ENCODE results near the gene S1PR1. TPM values are rescaled to one million over a fixed set of nuclear protein-coding genes. Genes with fewer than 3 reads are reported as not detected.
"Not testable (repeated sequence)": the region's sequence is repeated elsewhere in the genome, so short reads cannot be mapped to it uniquely, and the experiment has no call there.

S1PR1 gene
- total RNA-seq, 4 donors from 2014 or later: 2.8 to 31.1 (median 10.3) TPM

DNA sequence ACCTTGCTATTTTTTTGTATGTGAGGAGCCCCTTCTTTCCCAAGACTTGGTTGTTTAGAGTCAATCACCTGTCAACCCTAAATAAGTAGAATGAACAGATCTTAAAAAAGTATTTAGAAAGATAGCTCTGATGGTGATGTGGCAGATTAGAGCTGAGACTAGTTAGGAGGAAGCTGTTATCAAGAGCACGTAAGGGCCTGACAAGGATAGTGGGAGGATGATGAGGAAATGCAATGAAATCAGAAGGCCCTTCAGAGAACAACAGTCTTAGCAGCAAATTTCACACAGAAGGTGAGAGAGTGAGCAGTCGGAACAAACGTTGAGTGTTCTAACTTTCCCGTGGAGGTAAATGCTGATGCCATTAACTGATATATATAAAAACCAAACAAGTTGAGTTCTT is 15.9 kb upstream of the S1PR1 start:
- WGBS, 2 donors: 89 to 92% methylated on average over 4 of the region's 4 CpGs
- intact Hi-C loops (cut with DNase I): no loop called here
- no peak for TF ChIP-seq POLR2A (IDR thresholded peaks at IDR 0.05)
- TF ChIP-seq, protein P1, sequence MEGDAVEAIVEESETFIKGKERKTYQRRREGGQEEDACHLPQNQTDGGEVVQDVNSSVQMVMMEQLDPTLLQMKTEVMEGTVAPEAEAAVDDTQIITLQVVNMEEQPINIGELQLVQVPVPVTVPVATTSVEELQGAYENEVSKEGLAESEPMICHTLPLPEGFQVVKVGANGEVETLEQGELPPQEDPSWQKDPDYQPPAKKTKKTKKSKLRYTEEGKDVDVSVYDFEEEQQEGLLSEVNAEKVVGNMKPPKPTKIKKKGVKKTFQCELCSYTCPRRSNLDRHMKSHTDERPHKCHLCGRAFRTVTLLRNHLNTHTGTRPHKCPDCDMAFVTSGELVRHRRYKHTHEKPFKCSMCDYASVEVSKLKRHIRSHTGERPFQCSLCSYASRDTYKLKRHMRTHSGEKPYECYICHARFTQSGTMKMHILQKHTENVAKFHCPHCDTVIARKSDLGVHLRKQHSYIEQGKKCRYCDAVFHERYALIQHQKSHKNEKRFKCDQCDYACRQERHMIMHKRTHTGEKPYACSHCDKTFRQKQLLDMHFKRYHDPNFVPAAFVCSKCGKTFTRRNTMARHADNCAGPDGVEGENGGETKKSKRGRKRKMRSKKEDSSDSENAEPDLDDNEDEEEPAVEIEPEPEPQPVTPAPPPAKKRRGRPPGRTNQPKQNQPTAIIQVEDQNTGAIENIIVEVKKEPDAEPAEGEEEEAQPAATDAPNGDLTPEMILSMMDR (IDR thresholded peaks at IDR 0.05): no peak

DNA sequence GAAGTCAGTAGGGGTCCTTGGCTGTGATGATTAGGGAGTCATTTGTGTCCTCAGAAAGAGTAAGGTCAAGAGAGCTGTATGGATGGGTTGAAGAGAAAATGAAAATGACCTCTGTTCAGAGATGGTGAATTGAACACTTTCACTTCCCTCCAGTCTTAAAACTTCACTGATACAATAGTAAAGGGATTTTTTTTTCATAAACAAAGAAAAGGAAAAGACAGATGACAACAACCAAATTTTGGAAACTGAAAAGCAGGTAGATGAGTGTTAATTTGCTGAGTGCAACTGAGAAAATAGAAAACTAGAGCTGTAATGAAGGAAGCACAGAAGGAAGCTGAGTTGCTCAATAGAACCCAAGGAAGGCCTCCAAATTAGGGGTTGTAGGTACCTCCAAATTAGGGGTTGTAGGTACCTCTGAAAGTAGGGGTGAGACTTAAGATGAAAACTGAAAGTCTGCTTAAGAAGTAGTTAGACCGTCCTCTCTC is 14.8 kb upstream of the S1PR1 start:
- no peaks in the 10 kb centered on the region for H3K27me3 ChIP-seq
- 55 to 80% methylated on average over 1 of the region's 1 CpG for WGBS, 2 donors
- TF ChIP-seq, protein P1 (IDR thresholded peaks at IDR 0.05): no peak
- no peak for TF ChIP-seq POLR2A (IDR thresholded peaks at IDR 0.05)
- H3K9me3 ChIP-seq: no peaks in the 10 kb centered on the region
- DNase-seq: no peak
- H3K4me1 ChIP-seq: no peaks in the 10 kb centered on the region
- H3K36me3 ChIP-seq: no peaks in the 10 kb centered on the region
- H3K27ac ChIP-seq: no peak overlapping the region
- no peak overlapping the region for H3K4me3 ChIP-seq
- intact Hi-C loops (cut with DNase I): no loop called here

More for the DNA sequence above, 15.9 kb upstream of the S1PR1 start:
- no peak for DNase-seq
- no peaks in the 10 kb centered on the region for H3K36me3 ChIP-seq
- H3K27ac ChIP-seq: no peak overlapping the region
- no peaks in the 10 kb centered on the region for H3K9me3 ChIP-seq
- no peak overlapping the region for H3K4me3 ChIP-seq
- no peaks in the 10 kb centered on the region for H3K27me3 ChIP-seq
- H3K4me1 ChIP-seq: no peaks in the 10 kb centered on the region

DNA sequence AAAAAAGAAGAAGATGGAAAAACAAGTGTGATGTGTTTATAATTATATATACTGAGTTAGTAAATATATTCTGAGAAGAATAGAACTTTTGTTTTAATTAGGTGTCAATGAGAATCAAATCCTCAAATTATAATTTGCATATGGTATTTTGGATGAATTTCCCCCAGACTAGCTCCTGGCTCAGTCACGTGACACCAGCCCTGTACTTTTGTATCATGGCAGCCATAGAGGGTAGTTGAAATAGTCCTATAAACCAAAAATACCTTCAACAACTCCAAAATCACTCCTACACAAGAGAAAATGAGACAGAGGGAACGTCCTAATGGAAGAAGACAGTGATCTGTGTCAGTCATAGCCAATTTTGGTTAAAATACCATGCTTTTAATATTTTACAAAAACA is 9.0 kb upstream of the S1PR1 start:
- no peak for DNase-seq
- TF ChIP-seq, protein P1 (IDR thresholded peaks at IDR 0.05): no peak
- no peak for TF ChIP-seq POLR2A (IDR thresholded peaks at IDR 0.05)
- H3K4me1 ChIP-seq: no peaks in the 10 kb centered on the region
- WGBS, 2 donors: 53 to 75% methylated on average over 2 of the region's 2 CpGs
- no peak overlapping the region for H3K4me3 ChIP-seq
- no peak overlapping the region for H3K27ac ChIP-seq
- no peaks in the 10 kb centered on the region for H3K36me3 ChIP-seq
- no peaks in the 10 kb centered on the region for H3K27me3 ChIP-seq
- intact Hi-C loops (cut with DNase I): no loop called here
- H3K9me3 ChIP-seq: no peaks in the 10 kb centered on the region

DNA sequence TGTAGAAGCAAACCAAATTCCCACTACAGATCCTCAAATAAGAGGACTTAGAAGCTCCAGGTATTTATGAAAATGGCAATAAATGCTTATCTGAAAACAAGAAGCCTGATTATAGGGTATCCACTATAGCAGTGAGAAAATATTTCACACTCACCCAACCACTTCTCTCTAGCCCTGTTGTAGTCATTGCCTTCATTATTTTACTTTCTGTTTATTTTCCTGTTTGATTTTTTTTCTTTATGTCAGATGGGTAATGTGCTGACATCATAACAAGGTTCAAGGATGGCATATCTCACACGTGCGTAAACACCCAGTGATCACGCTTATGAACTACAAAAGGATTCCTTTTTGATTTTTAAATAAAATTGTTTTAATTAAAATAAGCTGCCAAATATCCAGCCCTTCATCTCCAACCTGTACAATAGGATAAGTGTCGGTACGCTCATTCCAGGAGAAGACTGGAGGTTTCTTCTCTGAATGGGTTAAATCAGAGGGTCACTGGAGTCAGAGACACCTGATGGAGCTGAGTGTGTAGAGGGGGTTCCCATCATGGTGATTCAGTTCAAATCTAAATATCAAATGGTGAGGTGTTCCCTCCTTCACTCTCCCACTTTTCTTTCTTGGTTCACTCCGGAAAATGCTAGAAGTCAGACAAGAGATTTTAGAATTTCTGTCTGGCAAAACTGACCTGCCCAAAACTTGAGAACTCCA is 8.2 kb upstream of the S1PR1 start:
- H3K4me1 ChIP-seq: no peaks in the 10 kb centered on the region
- H3K27ac ChIP-seq: no peak overlapping the region
- no peaks in the 10 kb centered on the region for H3K9me3 ChIP-seq
- WGBS, 2 donors: 87 to 91% methylated on average over 6 of the region's 6 CpGs
- intact Hi-C loops (cut with DNase I): no loop called here
- DNase-seq: no peak
- no peaks in the 10 kb centered on the region for H3K27me3 ChIP-seq
- no peaks in the 10 kb centered on the region for H3K36me3 ChIP-seq
- no peak for TF ChIP-seq POLR2A (IDR thresholded peaks at IDR 0.05)
- TF ChIP-seq, protein P1 (IDR thresholded peaks at IDR 0.05): no peak
- no peak overlapping the region for H3K4me3 ChIP-seq

DNA sequence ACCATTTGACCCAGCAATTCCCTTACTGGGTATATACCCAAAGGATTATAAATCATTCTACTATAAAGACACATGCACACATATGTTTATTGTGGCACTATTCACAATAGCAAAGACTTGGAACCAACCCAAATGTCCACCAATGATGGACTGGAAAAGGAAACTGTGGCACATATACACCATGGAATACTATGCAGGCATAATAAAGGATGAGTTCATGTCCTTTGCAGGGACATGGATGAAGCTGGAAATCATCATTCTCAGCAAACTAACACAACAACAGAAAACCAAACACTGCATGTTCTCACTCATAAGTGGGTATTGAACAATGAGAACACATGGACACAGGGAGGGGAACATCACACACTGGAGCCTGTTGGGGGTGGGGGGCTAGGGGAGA is 4.6 kb upstream of the S1PR1 start:
- H3K27me3 ChIP-seq: peaks cover 0 to 16% (median 0%) of the 10 kb centered on the region in 4 donors
- H3K36me3 ChIP-seq; H3K27ac ChIP-seq; intact Hi-C loops (cut with DNase I); H3K9me3 ChIP-seq; DNase-seq; H3K4me3 ChIP-seq: not testable (repeated sequence)
- peaks cover 5 to 21% (median 12%) of the 10 kb centered on the region in 3 donors for H3K4me1 ChIP-seq
